GM18870 (cell line): ENCODE data around the gene RPL3.

Experiments used
- ATAC-seq: cut with Tn5 transposase; IDR thresholded peaks from one replicate; pipeline ENCODE4 v1.9.1; 2021; ENCODE audit warnings: moderate library complexity; ENCODE audit not compliant: unreplicated experiment

RPL3 gene

DNA sequence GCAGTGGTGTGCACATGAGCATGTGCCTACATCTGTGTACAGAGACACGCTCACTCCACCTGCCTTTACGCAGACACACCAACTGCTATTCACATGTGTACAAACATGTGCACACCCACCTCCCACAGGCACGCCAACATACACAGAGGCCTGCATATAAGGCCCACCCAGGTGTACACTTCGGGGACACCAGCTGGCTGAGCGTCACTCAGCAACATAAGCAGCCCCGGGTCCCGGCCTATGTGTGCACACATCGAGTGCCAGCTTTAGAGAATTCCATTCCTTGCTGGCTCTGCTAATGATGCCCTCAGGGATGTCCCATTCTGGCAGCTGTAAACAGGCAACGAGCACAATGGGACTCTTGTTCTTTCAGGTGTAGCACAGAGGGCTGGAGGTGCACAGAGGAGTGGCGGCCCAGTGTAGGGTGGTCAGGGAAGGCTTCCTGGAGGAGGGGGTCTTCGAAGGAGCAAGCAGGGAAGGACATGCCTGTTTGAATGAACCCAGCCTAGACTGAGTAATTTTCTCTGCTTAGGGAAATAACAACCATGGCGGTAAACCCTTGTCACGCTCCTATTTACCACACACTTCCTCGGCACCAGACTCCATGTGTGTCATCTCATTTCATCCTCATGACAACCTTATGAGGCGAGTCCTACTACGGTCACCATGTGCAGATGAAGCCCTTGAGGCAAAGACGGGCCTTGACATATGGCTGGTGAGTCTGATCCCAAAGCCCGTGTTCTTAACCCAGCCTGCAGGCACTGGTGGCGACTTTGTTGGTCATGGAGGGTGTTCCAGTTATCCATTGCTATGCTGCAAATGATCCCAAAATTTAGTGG, 35.1 kb downstream of the RPL3 start:
- no peak for ATAC-seq

DNA sequence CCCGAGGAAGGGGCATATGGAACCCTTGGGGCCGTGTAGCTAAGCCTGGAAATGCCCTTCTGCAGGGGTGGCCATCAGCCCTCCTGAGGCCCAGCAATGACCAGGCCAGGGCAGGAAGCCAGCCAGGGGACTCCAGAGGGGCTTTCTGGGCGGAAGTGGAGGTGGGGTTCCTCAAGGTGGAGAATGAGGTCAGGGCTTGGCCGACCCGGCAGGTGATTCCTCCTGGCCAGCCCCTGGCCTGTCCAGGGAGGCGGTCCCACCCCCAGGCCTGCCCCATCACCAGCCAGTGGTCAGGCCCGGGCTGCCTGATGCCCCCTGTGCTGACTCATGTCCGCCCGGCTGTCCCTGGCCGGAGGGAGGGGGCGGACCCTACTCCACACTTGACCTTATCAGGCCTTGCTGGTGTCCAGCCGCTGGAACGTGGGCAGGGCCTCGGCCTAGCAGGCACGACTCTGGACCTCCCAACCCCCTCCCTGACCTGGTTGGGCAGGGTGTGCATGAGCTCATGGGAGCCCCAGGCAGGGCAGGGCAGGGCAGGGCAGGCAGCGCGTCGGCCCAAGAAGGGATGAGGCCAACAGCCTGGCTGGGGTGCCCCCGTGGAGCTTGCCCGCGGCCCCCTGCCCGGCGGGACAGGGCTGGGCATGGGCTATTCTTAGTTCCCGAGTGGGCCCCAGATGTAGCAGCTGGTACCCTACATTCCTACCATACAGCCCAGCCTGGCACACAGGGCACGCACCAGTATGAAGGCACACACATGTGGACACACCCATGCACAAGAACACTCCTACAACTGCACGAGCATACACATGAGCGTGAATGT, 35.9 kb downstream of the RPL3 start:
- ATAC-seq = no peak

DNA sequence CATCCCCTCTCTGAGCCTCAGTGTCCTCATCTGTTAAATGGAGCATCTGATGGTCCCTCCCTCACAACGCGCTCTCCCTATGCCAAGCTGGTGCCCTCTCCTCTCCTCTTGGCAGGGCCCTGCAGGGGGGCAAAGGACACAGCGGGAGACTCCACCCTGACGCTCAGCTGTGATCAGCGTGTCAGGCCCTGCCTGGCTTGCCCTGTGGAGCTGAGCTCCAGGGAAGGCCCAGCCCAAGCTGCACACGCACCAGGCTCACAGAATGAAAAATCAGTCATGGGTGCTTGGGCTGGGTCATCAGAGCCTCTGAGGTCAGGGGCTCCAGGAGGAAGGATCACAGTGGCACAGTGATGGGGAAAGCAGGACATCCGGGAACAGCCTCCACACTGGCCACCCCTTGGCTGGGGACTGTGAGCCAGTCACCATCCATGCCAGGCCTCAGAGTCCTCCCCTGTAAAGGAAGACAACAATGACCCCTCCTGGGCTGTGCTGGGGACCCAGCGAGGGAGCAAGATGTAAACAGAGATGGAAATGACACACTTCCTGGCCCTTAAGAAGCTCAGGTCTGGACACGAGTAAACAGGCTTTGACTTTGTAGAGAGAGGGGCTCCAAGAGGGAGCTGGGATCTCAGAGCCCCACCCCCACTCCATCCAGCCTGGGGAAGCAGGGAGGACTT, 36.6 kb downstream of the RPL3 start:
- ATAC-seq = no peak

DNA sequence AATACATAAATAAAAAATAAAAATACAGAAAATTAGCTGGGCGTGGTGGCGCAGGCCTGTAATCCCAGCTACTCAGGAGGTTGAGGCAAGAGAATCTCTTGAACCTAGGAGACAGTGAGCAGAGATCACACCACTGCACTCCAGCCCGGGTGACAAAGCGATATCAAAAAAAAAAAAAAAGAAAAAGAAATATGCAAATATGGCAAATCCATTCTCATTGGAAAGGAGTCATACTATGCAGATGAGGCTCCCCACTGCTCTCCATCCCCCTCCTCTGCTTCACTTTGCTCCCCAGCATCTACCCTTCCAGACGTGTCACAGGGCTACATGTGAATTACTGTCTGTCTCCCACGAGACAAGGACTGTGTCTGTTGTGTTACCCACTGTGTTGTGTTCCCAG, 38.3 kb downstream of the RPL3 start:
- ATAC-seq = no peak

DNA sequence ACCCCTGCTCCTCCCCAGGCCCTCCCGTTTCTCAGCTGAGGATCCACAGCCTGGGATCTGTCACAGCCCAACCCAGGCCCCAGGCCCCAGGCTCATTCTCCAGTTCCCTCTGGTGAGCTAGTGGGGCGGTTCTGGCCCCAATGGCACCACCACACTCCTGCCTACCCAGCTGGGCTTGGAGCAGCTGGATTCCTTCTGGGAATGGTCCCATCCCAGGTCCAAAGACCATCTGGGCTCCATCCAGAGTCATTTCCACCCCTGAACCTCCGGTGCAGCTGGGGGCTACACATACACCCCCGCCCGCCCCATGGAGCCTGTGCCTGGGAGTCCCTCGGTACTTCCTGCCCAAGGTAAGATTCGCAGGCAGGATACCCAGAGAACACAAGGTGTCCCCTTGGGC, 39.2 kb downstream of the RPL3 start:
- ATAC-seq = no peak

DNA sequence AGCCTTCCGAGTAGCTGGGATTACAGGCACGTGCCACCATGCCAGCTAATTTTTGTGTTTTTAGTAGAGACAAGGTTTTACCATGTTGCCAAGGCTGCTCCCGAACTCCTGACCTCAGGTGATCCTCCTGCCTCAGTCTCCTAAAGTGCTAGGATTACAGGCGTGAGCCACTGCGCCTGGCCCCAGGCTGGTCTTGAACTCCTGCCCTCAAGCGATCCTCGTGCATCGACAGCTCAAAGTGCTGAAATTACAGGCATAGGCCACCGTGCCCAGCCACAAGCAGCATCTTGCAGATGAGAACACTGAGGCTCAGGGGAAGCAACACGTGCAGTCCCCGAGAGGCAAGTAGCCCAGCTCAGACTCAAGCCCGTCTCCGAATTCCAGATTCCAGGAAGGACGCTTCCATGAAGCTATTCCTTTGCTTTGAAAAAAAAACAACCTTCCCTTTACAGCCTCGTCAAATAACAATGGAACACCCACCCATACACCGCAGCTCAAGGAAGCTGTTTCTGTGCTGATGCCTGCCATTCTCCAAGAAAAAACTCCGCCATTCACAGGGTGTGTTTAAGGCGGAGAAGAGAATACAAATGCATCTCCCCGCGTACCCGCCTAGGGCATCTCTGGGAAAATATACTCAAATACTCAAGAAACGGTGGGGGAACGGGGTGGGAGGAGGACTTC, 40.1 kb downstream of the RPL3 start:
- ATAC-seq = no peak

DNA sequence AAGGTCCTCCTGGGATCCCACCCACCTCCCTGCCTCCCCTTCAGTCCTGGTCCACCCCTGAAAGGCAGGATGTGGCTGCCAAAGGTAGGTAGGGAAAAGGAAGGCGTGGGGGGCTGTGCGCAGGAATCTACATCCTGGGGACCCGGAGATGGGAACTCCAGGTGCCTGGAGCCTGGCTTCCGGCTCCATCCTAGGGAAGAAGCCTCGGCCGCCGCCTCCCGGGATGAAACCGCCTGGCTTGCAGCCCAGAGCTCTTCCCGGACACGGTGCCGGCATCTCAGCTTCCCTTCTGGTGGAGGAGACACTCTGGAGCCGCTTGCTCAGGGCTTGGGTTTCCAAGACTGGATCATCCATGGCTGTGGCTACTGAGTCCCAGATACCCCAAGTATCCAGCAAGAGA, 41.4 kb downstream of the RPL3 start:
- no peak for ATAC-seq

DNA sequence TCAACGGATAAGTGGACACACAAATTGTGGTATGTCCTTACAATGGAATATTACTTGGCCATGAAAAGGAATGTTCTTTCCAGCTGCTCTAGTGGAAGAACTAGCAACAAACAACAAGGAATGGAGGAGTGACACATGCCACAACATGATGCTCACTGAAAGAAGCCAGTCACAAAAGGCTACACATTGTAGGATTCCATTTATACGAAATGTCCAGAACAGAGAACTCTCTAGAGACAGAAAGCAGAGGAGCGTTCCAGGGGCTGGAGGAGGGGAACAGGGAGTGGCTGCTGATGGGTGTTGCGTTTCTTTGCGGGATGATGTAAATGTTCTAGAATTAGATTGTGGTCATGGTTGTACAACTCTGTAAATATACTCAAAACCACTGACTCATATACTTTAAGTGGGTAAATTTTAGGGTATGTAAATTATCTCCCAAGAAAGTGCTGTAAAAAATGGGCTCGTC, 42.2 kb downstream of the RPL3 start:
- no peak for ATAC-seq

DNA sequence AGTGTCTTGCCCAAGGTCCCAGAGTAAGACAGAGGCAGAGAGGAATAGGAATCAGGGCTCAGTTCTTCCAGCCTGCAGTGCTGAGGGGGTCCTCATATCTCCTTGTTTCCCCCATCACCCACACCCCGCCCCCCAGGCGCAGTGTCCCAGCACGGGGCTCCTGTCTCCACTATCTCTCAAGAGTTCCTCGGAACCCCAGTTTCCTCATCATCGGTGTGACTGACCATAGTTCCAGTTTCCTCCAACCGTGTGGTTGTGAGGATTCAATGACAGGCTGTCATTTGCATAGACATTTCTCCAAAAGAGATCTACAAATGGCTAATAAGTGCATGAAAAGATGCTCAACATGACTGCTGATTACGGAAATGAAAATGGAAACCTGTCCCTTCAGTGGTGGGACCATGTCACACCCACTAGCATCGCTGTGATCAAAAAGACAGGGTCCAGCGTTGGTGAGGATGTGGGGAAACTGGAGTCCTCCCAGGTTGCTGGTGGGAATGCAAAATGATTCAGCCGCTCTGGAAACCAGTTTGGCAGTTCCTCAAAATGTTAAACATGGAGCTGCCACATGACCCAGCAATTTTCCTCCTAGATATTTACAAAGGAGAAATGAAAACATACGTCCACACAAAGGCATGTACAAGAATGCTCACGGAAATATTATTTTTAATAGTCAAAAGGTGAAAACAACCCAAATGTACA, 42.8 kb downstream of the RPL3 start:
- ATAC-seq = no peak

DNA sequence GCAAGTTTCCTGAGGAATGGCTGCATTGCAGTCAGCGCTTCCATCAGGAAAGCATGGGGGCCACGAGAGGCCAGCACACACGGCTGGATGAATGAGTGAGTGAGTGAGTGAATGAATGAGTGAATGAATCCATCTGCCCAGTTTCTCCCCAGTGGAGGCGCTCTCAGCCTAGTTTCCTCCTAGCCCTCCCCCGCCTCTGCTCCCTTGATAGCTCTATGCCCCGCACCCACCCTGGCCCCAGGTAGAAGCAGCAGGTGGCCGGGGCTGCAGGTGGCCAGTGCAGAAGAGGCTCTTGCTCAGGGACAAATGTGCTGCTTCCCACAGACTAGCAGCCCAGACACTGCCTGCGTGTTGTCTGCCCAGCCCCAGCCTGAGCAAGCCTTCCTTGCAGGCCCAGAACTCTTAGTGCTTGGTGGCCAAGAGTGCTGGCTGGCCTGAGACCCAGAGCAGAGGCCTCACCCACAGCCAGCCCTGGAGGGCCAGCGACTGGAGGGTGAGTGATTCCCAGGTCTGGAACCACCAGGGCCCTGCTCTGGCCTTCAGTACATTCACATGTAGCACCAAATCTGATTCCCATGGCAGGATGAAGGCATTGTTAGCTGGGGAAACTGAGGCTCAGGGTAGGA, 43.5 kb downstream of the RPL3 start:
- no peak for ATAC-seq

DNA sequence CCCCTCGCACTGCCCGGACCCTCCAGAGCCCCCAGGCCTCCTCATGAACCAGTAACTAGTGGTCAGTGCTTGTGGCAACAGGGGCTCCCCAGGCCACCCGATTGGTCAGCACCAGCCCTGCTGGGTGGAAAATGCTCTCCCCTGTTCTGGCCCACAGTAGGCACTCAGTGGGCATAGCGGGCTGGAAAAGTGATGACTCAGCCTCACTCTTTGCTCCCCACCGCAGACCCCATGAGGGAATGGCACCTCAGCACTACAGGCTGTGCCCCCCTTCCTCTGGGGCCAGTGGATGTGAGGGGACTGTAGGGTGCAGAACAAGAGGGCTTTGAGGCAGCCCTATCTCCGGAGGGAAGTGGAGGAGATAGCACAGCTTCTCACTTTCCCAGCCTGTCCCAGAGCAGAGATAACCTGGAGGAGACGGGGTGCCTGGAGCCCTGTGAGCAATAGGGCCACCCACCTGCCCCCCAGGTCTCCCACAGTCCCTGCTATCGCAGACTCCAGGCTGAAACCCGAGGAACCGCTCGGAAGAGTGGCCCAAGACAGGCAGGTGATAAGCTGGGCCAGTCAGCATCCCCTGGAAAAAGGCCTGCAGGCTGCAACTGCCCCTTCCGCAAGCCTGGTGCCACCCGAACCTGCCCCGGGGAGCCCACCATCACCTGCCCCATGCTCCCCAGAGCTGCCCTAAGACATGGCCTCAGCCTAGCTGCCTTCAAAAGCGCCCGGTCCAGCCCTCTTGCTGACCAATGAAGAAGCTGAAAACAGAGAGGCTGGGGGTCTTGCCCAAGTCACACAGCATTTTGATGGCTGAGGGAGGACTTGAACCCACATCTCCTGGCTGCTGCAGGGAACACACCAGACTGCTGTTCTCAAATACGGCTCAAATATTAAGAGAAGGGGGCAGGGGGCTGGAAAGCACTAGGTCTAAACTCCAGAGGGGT, 45.2 kb downstream of the RPL3 start:
- ATAC-seq = no peak

DNA sequence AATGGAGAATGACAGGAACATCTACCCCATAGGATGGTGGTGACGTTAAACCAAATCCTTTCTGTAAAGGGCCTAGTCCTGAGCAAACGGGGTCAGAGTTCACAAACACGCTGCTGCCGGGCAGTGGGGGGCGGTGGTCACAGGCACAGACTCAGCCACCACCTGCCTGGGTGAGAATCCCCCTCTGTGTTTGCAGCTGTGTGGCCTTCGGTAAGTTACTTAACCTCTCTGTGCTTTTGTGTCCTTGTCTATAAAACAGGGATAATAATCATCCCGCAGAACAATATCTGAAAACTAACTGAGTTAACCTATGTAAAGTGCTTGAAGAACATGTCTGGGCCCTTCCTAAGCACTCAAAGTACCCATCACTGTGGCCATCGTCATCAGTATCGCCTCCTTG, 48.6 kb downstream of the RPL3 start:
- ATAC-seq = no peak

DNA sequence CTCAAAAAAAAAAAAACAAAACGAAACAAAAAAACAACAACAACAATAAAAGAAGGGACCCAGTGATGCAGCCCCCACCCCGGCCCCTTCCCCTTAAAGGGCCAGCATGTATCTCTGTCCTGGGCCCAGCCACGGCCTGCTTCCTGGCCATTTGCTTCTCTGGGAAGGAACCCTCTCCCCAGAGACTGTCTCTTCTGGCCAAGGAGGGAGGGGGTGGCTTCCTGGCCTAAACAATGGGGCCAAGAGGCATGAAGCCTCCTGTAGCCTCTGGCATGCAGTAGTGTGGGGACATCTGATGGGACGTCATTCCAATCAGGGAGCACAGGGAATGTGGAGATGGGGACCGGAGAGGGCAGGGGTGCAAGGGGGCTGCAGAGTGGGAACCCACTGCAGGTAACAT, 49.1 kb downstream of the RPL3 start:
- ATAC-seq = no peak

DNA sequence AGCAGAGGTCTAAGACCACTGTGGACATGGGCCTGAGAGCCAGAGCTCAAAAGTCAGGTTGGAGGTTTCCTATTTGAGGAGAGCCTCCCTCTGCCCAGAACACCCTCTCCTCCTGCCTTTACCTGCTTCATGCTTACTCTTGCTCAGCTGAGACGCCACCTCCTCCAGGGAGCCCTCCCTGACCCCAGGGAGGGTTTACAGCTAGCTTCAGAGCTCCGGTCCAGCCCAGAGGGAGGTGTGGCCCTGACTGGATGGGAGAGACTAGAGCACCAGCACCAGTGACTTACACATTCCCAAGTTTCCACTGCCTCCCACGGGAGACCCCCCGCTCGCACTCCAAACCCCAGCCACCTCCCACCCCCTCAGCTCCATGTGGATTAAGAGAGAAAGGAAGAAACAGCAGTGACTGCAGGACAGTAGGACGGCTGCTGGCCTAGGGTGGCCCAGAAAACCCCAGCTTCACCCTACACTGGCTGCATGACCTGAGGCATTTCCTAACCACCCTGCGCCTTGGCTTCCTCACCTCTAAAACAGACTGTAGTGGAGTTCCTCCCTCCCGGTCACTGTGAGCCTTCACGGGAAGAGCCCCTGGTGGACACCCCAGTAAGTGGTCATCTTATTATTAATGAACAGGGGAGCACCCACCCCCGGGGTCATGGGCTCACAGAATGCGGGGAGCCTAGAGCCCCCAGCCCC, 50.2 kb downstream of the RPL3 start:
- ATAC-seq = no peak

DNA sequence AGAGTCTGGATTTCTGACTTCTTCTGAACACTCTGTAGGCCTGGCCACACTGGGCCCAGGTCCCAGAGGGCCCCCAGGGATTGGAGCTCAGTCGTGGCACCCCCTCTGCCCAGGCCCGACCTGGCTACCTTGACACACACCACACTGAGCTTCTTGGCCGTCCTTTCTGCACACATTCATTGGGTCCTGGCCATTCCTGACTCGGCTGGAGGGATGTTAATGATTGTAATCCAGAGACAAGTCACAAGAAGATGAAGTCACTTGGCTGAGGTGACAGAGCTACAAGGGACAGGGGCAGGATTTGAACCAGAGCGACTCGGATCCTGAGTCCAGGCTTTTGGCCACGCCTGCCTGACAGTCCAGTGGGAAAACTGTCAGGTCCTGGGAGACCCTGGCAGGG, 50.8 kb downstream of the RPL3 start:
- ATAC-seq = no peak

DNA sequence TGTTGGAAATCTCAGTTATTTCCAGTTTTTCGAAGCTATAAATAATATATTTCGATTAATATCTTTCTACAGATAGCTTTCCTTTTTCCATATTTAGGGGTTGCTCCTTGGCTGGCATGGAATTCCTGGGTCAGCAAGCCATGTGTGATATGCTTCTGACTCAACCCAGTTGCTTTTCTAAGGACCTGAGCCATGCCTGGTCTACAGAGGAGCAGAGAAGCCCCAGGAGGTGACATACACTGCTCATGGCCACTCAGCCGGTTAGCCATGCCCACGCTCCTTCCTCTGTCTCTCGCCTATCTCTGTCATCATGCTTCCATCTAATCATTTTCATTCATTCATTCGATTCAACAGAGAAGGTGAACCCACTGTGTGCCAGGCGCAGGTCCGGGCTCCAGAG, 51.4 kb downstream of the RPL3 start:
- ATAC-seq = no peak

DNA sequence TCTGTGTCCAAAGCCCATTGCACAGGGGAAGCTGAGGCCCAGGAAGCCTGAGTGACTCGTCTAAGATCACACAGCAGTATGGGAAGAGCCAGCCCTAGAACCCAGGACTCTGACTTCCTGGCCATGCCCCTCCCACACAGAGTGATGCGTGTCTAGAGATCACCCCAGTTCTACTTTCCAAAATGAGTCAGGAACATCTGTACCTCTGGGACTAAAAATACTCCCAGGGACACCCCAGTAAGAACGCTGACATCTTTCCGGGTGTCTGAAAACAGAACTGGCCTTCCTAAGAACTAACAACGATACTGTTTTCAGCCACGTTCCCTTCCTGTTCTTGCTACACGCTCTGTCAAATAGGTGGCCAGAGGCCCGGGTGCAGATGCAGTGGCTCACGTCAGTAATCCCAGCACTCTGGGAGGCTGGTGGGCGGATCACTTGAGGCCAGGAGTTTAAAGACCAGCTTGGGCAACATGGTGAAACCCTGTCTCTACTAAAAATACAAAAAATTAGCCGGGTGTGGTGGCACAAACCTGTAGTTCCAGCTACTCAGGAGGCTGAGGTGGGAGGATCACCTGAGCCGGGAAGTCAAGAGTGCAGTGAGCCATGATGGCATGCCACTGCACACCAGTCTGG, 52.9 kb downstream of the RPL3 start:
- ATAC-seq = peak; percentile 75
